ENCODE results near the gene PDCL3. TPM values are rescaled to one million over a fixed set of nuclear protein-coding genes. Genes with fewer than 3 reads are reported as not detected.

Gene PDCL3
- total and polyA plus RNA-seq, 2 donors (not counting 1 experiment from before 2014, with no cell fraction given) = 5.6 to 24.1 TPM

DNA sequence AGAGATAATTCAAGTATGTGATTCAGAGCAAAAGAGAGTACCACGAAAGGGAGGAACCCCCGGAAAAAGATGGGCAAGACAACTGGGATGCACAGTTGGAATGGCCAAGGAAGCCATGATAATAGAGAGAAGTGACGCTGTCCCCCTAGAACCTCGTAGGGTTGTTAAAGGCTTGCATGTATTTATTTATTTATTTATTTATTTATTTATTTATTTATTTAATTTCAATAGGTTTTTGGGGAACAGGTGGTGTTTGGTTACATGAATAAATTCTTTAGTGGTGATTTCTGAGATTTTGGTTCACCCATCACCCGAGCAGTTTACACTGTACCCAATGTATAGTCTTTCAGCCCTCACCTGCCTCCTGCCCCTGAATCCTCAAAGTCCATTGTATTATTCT is 11.5 kb upstream of the PDCL3 start:
- Histone ChIP-seq H3K4me2 (replicated peaks; ENCODE audit: low read depth, low read length, poor library complexity, severe bottlenecking) (no peak overlapping the region), H3K36me3 (replicated peaks in 1 of 2; ENCODE audit: control extremely low read depth in 1 of 2, control insufficient read depth in 1 of 2, extremely low read depth in 1 of 2, insufficient read depth in 2 of 2, low read length in 1 of 2) (no peaks in the 10 kb centered on the region), H3K27ac (ENCODE audit: low read length in 2 of 2) (no peak overlapping the region), H2AFZ (ENCODE audit: insufficient read depth, low read depth, low read length, poor library complexity, severe bottlenecking) (no peak overlapping the region), H3K27me3 (replicated peaks in 1 of 4; ENCODE audit: control extremely low read depth in 1 of 4, control insufficient read depth in 3 of 4, insufficient read depth in 4 of 4, low read length in 3 of 4) (peaks cover 0 to 6% (median 0%) of the 10 kb centered on the region in 4 experiments), H3K79me2 (ENCODE audit: control insufficient read depth, insufficient read depth, low read length) (no peaks in the 10 kb centered on the region), H3K4me1 (ENCODE audit: control insufficient read depth in 2 of 2, insufficient read depth in 2 of 2, low read length in 2 of 2) (peaks cover 5 to 6% of the 10 kb centered on the region in 2 donors), H4K20me1 (ENCODE audit: control insufficient read depth, insufficient read depth, low read length, poor library complexity, severe bottlenecking) (no peaks in the 10 kb centered on the region), H3K9ac (ENCODE audit: low read length) (no peak overlapping the region), H3K9me3 (ENCODE audit: control extremely low read depth in 1 of 3, control insufficient read depth in 2 of 3, insufficient read depth in 1 of 3, low read length in 2 of 3) (peaks cover 0 to 1% (median 0%) of the 10 kb centered on the region in 3 donors), H3K4me3 (ENCODE audit: control extremely low read depth in 1 of 5, extremely low read depth in 1 of 5, insufficient read depth in 1 of 5, low read depth in 2 of 5, low read length in 4 of 5) (no peak overlapping the region)
- Mint-ChIP-seq H3K9me3 (ENCODE audit: insufficient read depth) (no peaks in the 10 kb centered on the region), H3K4me3 (no peak overlapping the region), H3K4me1 (peaks cover 3% of the 10 kb centered on the region), H3K27me3 (peaks cover 24% of the 10 kb centered on the region), H3K27ac (no peak overlapping the region)
- ChIA-PET CTCF (interaction anchor here (1.2 kb wide), 1 partner anchor 13 kb away, joined by 3 read pairs; no protein-coding TSS in a partner anchor), POLR2A (no interaction called here)
- ATAC-seq (ENCODE audit: low read depth) (no peak), DNase-seq (no peak)
- 86% methylated on average over 2 of the region's 5 CpGs for WGBS (ENCODE audit: insufficient coverage)
- intact Hi-C loops (cut with micrococcal nuclease) = no loop called here
- TF ChIP-seq, protein P1, sequence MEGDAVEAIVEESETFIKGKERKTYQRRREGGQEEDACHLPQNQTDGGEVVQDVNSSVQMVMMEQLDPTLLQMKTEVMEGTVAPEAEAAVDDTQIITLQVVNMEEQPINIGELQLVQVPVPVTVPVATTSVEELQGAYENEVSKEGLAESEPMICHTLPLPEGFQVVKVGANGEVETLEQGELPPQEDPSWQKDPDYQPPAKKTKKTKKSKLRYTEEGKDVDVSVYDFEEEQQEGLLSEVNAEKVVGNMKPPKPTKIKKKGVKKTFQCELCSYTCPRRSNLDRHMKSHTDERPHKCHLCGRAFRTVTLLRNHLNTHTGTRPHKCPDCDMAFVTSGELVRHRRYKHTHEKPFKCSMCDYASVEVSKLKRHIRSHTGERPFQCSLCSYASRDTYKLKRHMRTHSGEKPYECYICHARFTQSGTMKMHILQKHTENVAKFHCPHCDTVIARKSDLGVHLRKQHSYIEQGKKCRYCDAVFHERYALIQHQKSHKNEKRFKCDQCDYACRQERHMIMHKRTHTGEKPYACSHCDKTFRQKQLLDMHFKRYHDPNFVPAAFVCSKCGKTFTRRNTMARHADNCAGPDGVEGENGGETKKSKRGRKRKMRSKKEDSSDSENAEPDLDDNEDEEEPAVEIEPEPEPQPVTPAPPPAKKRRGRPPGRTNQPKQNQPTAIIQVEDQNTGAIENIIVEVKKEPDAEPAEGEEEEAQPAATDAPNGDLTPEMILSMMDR (IDR thresholded peaks at IDR 0.05) = no peak
- no peak for TF ChIP-seq EZH2 (IDR thresholded peaks at IDR 0.05; ENCODE audit: borderline replicate concordance, insufficient read depth, low read depth, low read length, poor library complexity, severe bottlenecking)

DNA sequence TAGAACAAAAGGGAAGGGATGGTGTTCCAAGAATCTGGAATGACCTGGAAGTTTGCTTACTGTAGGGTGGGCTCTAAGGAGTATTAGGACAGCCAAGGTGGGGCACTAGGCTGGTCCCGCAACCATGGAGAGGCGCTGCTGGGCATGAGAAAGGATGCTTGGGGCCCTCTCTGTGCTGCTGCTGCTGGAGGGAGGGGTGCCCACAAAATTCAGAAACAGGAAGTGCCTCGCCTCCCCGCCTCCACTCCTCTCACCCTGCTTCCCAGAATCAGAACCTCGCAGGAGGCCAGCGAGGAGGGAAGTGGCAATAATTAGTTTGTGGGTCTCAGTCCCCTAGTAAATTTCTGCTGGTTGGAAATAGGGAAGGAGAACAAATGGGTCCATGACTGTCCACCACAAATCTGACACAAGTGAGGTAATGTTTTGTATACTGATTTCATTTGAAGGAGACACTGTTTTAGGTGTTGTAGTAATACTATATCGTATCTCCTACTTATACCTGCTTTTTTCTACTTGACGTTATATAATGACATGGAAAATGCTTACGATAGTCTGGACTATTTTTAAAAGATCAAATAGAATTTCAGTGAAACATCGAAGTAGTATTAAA is 7.9 kb upstream of the PDCL3 start:
- H3K27ac Mint-ChIP-seq = no peak overlapping the region
- POLR2A ChIA-PET = no interaction called here
- no peak overlapping the region for H3K27ac ChIP-seq (ENCODE audit: low read length in 2 of 2)
- H3K36me3 ChIP-seq (replicated peaks in 1 of 2; ENCODE audit: control extremely low read depth in 1 of 2, control insufficient read depth in 1 of 2, extremely low read depth in 1 of 2, insufficient read depth in 2 of 2, low read length in 1 of 2) = no peaks in the 10 kb centered on the region
- WGBS (ENCODE audit: insufficient coverage) = 62% methylated on average over 3 of the region's 10 CpGs
- no peak overlapping the region for H3K4me2 ChIP-seq (replicated peaks; ENCODE audit: low read depth, low read length, poor library complexity, severe bottlenecking)
- H3K9ac ChIP-seq (ENCODE audit: low read length) = no peak overlapping the region
- no peak overlapping the region for H3K4me3 ChIP-seq (ENCODE audit: control extremely low read depth in 1 of 5, extremely low read depth in 1 of 5, insufficient read depth in 1 of 5, low read depth in 2 of 5, low read length in 4 of 5)
- no peaks in the 10 kb centered on the region for H3K79me2 ChIP-seq (ENCODE audit: control insufficient read depth, insufficient read depth, low read length)
- H3K9me3 Mint-ChIP-seq (ENCODE audit: insufficient read depth) = no peaks in the 10 kb centered on the region
- H3K27me3 Mint-ChIP-seq = peaks cover 5% of the 10 kb centered on the region
- DNase-seq (no peak), ATAC-seq (ENCODE audit: low read depth) (no peak)
- no peak overlapping the region for H2AFZ ChIP-seq (ENCODE audit: insufficient read depth, low read depth, low read length, poor library complexity, severe bottlenecking)
- H3K4me3 Mint-ChIP-seq = no peak overlapping the region
- H3K4me1 ChIP-seq (ENCODE audit: control insufficient read depth in 2 of 2, insufficient read depth in 2 of 2, low read length in 2 of 2) = peaks cover 5 to 6% of the 10 kb centered on the region in 2 donors
- intact Hi-C loops (cut with micrococcal nuclease) = no loop called here
- no peaks in the 10 kb centered on the region for H4K20me1 ChIP-seq (ENCODE audit: control insufficient read depth, insufficient read depth, low read length, poor library complexity, severe bottlenecking)
- CTCF ChIA-PET = no interaction called here
- H3K4me1 Mint-ChIP-seq = peaks cover 3% of the 10 kb centered on the region
- TF ChIP-seq EZH2 (IDR thresholded peaks at IDR 0.05; ENCODE audit: borderline replicate concordance, insufficient read depth, low read depth, low read length, poor library complexity, severe bottlenecking) = no peak
- TF ChIP-seq, protein P1 (IDR thresholded peaks at IDR 0.05) = no peak
- H3K27me3 ChIP-seq (replicated peaks in 1 of 4; ENCODE audit: control extremely low read depth in 1 of 4, control insufficient read depth in 3 of 4, insufficient read depth in 4 of 4, low read length in 3 of 4) = no peaks in the 10 kb centered on the region
- peaks cover 0 to 1% (median 0%) of the 10 kb centered on the region in 3 donors for H3K9me3 ChIP-seq (ENCODE audit: control extremely low read depth in 1 of 3, control insufficient read depth in 2 of 3, insufficient read depth in 1 of 3, low read length in 2 of 3)

Measured in B cell (primary cell).